ENCODE measurements around the gene NRXN2. TPM values are rescaled to one million over a fixed set of nuclear protein-coding genes. Genes with fewer than 3 reads are reported as not detected.

NRXN2 gene
- total and polyA plus RNA-seq, 3 experiments from 2014 or later = 0.55 to 0.75 TPM; not detected in 1

- H3K36me3 Mint-ChIP-seq = peaks cover 0 to 30% (median 12%) of the 10 kb centered on the region in 3 donors
- DNase-seq = peak in 1 of 5 donors; percentile 30
- H3K4me3 Mint-ChIP-seq = no peak overlapping the region
- ChIA-PET POLR2A (interaction anchor here (0.6 to 15.8 kb wide), 3 partner anchors 14 to 64 kb away, joined by 3 to 220 read pairs (median 6); partner anchors contain the start of gene RASGRP2), CTCF (interaction anchor here (1.1 to 26.7 kb wide), 2 partner anchors 10 to 11 kb away, joined by 3 to 441 read pairs; partner anchors contain the start of gene RASGRP2)
- no peaks in the 10 kb centered on the region for H3K9me3 ChIP-seq (ENCODE audit: low read length)
- H3K4me1 Mint-ChIP-seq = peaks cover 40 to 51% (median 43%) of the 10 kb centered on the region in 3 donors
- no peak overlapping the region for H3K4me3 ChIP-seq (ENCODE audit: low read length)
- no peaks in the 10 kb centered on the region for H3K27me3 ChIP-seq (ENCODE audit: insufficient read depth, low read length, poor library complexity, severe bottlenecking)
- H3K9me3 Mint-ChIP-seq = no peaks in the 10 kb centered on the region
- H3K27ac Mint-ChIP-seq = peak overlapping the region in 2 of 8 donors; percentile 36 to 94
- H3K27ac ChIP-seq (ENCODE audit: low read depth, low read length) = no peak overlapping the region
- peaks cover 46% of the 10 kb centered on the region for H3K4me1 ChIP-seq (ENCODE audit: insufficient read depth, low read length)
- no peaks in the 10 kb centered on the region for H3K27me3 Mint-ChIP-seq
- no peaks in the 10 kb centered on the region for H3K36me3 ChIP-seq (ENCODE audit: insufficient read depth, low read length)
These were observed 35.5 kb upstream of the NRXN2 start for GRCh38 chr11:64758330-64759079.

- no peaks in the 10 kb centered on the region for H3K27me3 Mint-ChIP-seq
- Histone ChIP-seq H3K36me3 (ENCODE audit: insufficient read depth, low read length) (no peaks in the 10 kb centered on the region), H3K9me3 (ENCODE audit: low read length) (no peaks in the 10 kb centered on the region), H3K4me1 (ENCODE audit: insufficient read depth, low read length) (peaks cover 38% of the 10 kb centered on the region), H3K27me3 (ENCODE audit: insufficient read depth, low read length, poor library complexity, severe bottlenecking) (no peaks in the 10 kb centered on the region), H3K4me3 (ENCODE audit: low read length) (no peak overlapping the region), H3K27ac (ENCODE audit: low read depth, low read length) (no peak overlapping the region)
- peaks cover 0 to 28% (median 10%) of the 10 kb centered on the region in 3 donors for H3K36me3 Mint-ChIP-seq
- DNase-seq = peak in 1 of 5 donors; percentile 41
- H3K9me3 Mint-ChIP-seq = no peaks in the 10 kb centered on the region
- no peak overlapping the region for H3K4me3 Mint-ChIP-seq
- ChIA-PET POLR2A (interaction anchor here (0.6 to 15.8 kb wide), 4 partner anchors 14 to 65 kb away, joined by 3 to 220 read pairs (median 8); partner anchors contain the start of gene RASGRP2), CTCF (interaction anchor here (26.7 kb wide), 1 partner anchor 10 kb away, joined by 441 read pairs; the partner anchor contains the start of gene RASGRP2)
- peaks cover 34 to 44% (median 35%) of the 10 kb centered on the region in 3 donors for H3K4me1 Mint-ChIP-seq
- H3K27ac Mint-ChIP-seq = peak overlapping the region in 3 of 8 donors; percentile 68 to 94 (median 89)
These were observed 34.7 kb upstream of the NRXN2 start for GRCh38 chr11:64757549-64758329.

GRCh38 chr11:64755681-64756361 is 32.8 kb upstream of the NRXN2 start:
- peaks cover 6% of the 10 kb centered on the region for H3K36me3 ChIP-seq (ENCODE audit: insufficient read depth, low read length)
- POLR2A ChIA-PET = interaction anchor here (0.6 to 1.5 kb wide), 3 partner anchors 11 to 14 kb away, joined by 3 to 6 read pairs (median 3); no protein-coding TSS in a partner anchor
- H3K9me3 ChIP-seq (ENCODE audit: low read length) = no peaks in the 10 kb centered on the region
- H3K27ac Mint-ChIP-seq = peak overlapping the region in 1 of 8 donors; percentile 47
- DNase-seq = peak in 1 of 5 donors; percentile 42
- no peak overlapping the region for H3K27ac ChIP-seq (ENCODE audit: low read depth, low read length)
- H3K4me3 ChIP-seq (ENCODE audit: low read length) = no peak overlapping the region
- no peaks in the 10 kb centered on the region for H3K27me3 Mint-ChIP-seq
- H3K4me1 Mint-ChIP-seq = peaks cover 18 to 33% (median 28%) of the 10 kb centered on the region in 3 donors
- CTCF ChIA-PET = interaction anchor here (18.5 to 26.7 kb wide), 2 partner anchors 8 to 11 kb away, joined by 441 read pairs; partner anchors contain the start of genes PYGM, RASGRP2 and SF1
- no peaks in the 10 kb centered on the region for H3K27me3 ChIP-seq (ENCODE audit: insufficient read depth, low read length, poor library complexity, severe bottlenecking)
- no peak overlapping the region for H3K4me3 Mint-ChIP-seq
- peaks cover 0 to 30% (median 3%) of the 10 kb centered on the region in 3 donors for H3K36me3 Mint-ChIP-seq
- peaks cover 23% of the 10 kb centered on the region for H3K4me1 ChIP-seq (ENCODE audit: insufficient read depth, low read length)
- H3K9me3 Mint-ChIP-seq = no peaks in the 10 kb centered on the region

- no peaks in the 10 kb centered on the region for H3K9me3 Mint-ChIP-seq
- peak in 1 of 5 donors; percentile 42 for DNase-seq
- H3K4me3 Mint-ChIP-seq = no peak overlapping the region
- Histone ChIP-seq H3K27me3 (ENCODE audit: insufficient read depth, low read length, poor library complexity, severe bottlenecking) (no peaks in the 10 kb centered on the region), H3K4me1 (ENCODE audit: insufficient read depth, low read length) (peaks cover 22% of the 10 kb centered on the region), H3K9me3 (ENCODE audit: low read length) (no peaks in the 10 kb centered on the region), H3K4me3 (ENCODE audit: low read length) (no peak overlapping the region), H3K27ac (ENCODE audit: low read depth, low read length) (no peak overlapping the region), H3K36me3 (ENCODE audit: insufficient read depth, low read length) (peaks cover 6% of the 10 kb centered on the region)
- H3K36me3 Mint-ChIP-seq = peaks cover 0 to 34% (median 5%) of the 10 kb centered on the region in 3 donors
- ChIA-PET CTCF (interaction anchor here (18.5 to 26.7 kb wide), 2 partner anchors 7 to 12 kb away, joined by 441 read pairs; partner anchors contain the start of genes PYGM, RASGRP2 and SF1), POLR2A (interaction anchor here (1.0 kb wide), 1 partner anchor 11 kb away, joined by 3 read pairs; no protein-coding TSS in a partner anchor)
- H3K4me1 Mint-ChIP-seq = peaks cover 18 to 33% (median 30%) of the 10 kb centered on the region in 3 donors
- peak overlapping the region in 1 of 8 donors; percentile 47 for H3K27ac Mint-ChIP-seq
- H3K27me3 Mint-ChIP-seq = no peaks in the 10 kb centered on the region
These were observed 32.1 kb upstream of the NRXN2 start for GRCh38 chr11:64754919-64755662.

GRCh38 chr11:64754124-64754918 is 31.3 kb upstream of the NRXN2 start:
- H3K4me1 Mint-ChIP-seq = peaks cover 13 to 27% (median 24%) of the 10 kb centered on the region in 3 donors
- peak overlapping the region in 1 of 8 donors; percentile 84 for H3K27ac Mint-ChIP-seq
- Histone ChIP-seq H3K4me3 (ENCODE audit: low read length) (no peak overlapping the region), H3K27ac (ENCODE audit: low read depth, low read length) (no peak overlapping the region), H3K27me3 (ENCODE audit: insufficient read depth, low read length, poor library complexity, severe bottlenecking) (no peaks in the 10 kb centered on the region), H3K9me3 (ENCODE audit: low read length) (no peaks in the 10 kb centered on the region), H3K4me1 (ENCODE audit: insufficient read depth, low read length) (peaks cover 14% of the 10 kb centered on the region), H3K36me3 (ENCODE audit: insufficient read depth, low read length) (peaks cover 6% of the 10 kb centered on the region)
- peak in 1 of 5 donors; percentile 34 for DNase-seq
- peaks cover 0 to 33% (median 5%) of the 10 kb centered on the region in 3 donors for H3K36me3 Mint-ChIP-seq
- no peak overlapping the region for H3K4me3 Mint-ChIP-seq
- H3K27me3 Mint-ChIP-seq = no peaks in the 10 kb centered on the region
- POLR2A ChIA-PET = interaction anchor here (3.0 kb wide), 1 partner anchor 10 kb away, joined by 9 read pairs; no protein-coding TSS in a partner anchor
- CTCF ChIA-PET = interaction anchor here (18.5 to 26.7 kb wide), 2 partner anchors 7 to 13 kb away, joined by 441 read pairs; partner anchors contain the start of genes PYGM, RASGRP2 and SF1
- no peaks in the 10 kb centered on the region for H3K9me3 Mint-ChIP-seq

GRCh38 chr11:64753380-64754123 is 30.6 kb upstream of the NRXN2 start:
- Histone ChIP-seq H3K4me1 (ENCODE audit: insufficient read depth, low read length) (peaks cover 10% of the 10 kb centered on the region), H3K27ac (ENCODE audit: low read depth, low read length) (no peak overlapping the region), H3K9me3 (ENCODE audit: low read length) (no peaks in the 10 kb centered on the region), H3K4me3 (ENCODE audit: low read length) (no peak overlapping the region), H3K36me3 (ENCODE audit: insufficient read depth, low read length) (peaks cover 6% of the 10 kb centered on the region), H3K27me3 (ENCODE audit: insufficient read depth, low read length, poor library complexity, severe bottlenecking) (no peaks in the 10 kb centered on the region)
- Mint-ChIP-seq H3K27me3 (no peaks in the 10 kb centered on the region), H3K4me1 (peaks cover 13 to 23% (median 23%) of the 10 kb centered on the region in 3 donors), H3K9me3 (no peaks in the 10 kb centered on the region), H3K36me3 (peaks cover 0 to 33% (median 5%) of the 10 kb centered on the region in 3 donors), H3K4me3 (no peak overlapping the region), H3K27ac (peak overlapping the region in 1 of 8 donors; percentile 84)
- peak in 1 of 5 donors; percentile 41 for DNase-seq
- POLR2A ChIA-PET = interaction anchor here (1.8 to 3.0 kb wide), 2 partner anchors 8 to 10 kb away, joined by 4 to 9 read pairs; no protein-coding TSS in a partner anchor
- CTCF ChIA-PET = interaction anchor here (1.2 to 26.7 kb wide), 4 partner anchors 6 to 57 kb away, joined by 3 to 441 read pairs (median 222); partner anchors contain the start of genes MEN1, PYGM, RASGRP2 and SF1
